Liver (tissue), 3 donors: ENCODE results near the gene THEMIS2.

Experiments
- CTCF ChIP-seq: fragments of 150-350 bp; IDR thresholded peaks from 2 replicates; pipeline ENCODE4 v1.5.1; 2017; ENCODE audit warnings: improper control_type of control experiment, low read depth, low read length; ENCODE audit not compliant: missing input control
- EGR1 ChIP-seq, 2 donors: IDR thresholded peaks; 2 replicates each; pipeline ENCODE4 v1.6.1; 2016 to 2018; ENCODE audit warnings: antibody characterized with exemption in 2 of 2, low read depth in 2 of 2
- GABPA ChIP-seq, 2 donors: IDR thresholded peaks in 1 of 2; conservative IDR thresholded peaks in 1 of 2; 2 replicates each; pipeline ENCODE4 v1.6.1; 2016; ENCODE audit warnings: antibody characterized with exemption in 2 of 2, mild to moderate bottlenecking in 1 of 2, moderate library complexity in 1 of 2
- RAD21 ChIP-seq, 2 donors: IDR thresholded peaks; 2 replicates each; pipeline ENCODE4 v1.6.1; 2016; ENCODE audit warnings: antibody characterized with exemption in 2 of 2, mild to moderate bottlenecking in 2 of 2
- REST ChIP-seq: IDR thresholded peaks from 2 replicates; pipeline ENCODE4 v1.6.1; 2016; ENCODE audit warnings: antibody characterized with exemption, mild to moderate bottlenecking
- RXRA ChIP-seq, 2 donors: IDR thresholded peaks; 2 replicates each; pipeline ENCODE4 v1.6.1; 2017 to 2018; ENCODE audit warnings: antibody characterized with exemption in 2 of 2, mild to moderate bottlenecking in 1 of 2
- donor health status: healthy.
- donor health status: healthy.

- TF ChIP-seq REST, result no peak
- peak; percentile 99 for TF ChIP-seq CTCF
- TF ChIP-seq GABPA (IDR thresholded peaks at IDR 0.05 in 1 of 2, conservative IDR thresholded peaks at IDR 0.05 in 1 of 2), result no peak
- peak; percentile 94 for TF ChIP-seq RAD21 (IDR thresholded peaks at IDR 0.05)
- TF ChIP-seq RXRA (IDR thresholded peaks at IDR 0.05), result no peak
- no peak for TF ChIP-seq EGR1 (IDR thresholded peaks at IDR 0.05; ENCODE audit: low read depth in 2 of 2)
Measured at GRCh38 chr1:27858072-27858948, 14.0 kb upstream of the THEMIS2 start.
